ENCODE results near the gene AMELX.

Gene AMELX

GRCh38 chrX:11311706-11312105, 18.5 kb downstream of the AMELX start:
- DNase-seq = no peak

DNA sequence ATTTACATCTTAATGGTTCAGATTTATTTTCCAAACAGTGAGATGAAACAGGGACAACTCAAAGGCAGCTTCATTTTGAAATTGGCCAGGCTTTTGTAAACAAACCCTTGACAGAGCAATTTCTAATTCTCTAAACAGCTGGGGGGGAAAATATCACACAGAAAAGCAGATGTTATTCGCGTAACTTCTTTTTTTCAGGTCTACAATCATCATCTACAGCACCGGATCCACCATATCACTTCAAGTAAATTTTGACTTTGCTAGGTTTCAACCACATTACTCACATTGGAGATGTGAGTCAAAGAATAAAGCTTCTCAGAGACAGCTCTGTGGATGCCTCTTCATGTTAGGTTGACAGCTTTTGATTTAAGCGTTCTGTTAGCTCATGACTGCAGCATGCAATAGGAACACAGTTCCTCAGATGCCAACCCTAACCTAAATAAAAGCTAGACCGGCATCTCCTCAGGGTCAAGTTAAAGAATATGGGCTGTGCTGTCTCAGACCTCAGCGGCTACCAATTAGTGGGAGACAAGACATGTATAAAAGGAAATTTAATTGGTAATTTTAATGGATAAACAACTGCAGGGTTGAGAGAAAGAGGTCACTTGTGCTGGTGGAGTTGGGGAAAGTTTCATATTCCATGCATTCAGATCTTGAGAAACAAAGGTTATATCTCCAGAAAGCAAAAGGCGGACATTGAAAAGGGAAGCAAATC, 26.8 kb downstream of the AMELX start:
- no peak for DNase-seq

GRCh38 chrX:11321986-11322385, 28.8 kb downstream of the AMELX start:
- DNase-seq = no peak

GRCh38 chrX:11328134-11328533, 34.9 kb downstream of the AMELX start:
- DNase-seq = no peak

DNA sequence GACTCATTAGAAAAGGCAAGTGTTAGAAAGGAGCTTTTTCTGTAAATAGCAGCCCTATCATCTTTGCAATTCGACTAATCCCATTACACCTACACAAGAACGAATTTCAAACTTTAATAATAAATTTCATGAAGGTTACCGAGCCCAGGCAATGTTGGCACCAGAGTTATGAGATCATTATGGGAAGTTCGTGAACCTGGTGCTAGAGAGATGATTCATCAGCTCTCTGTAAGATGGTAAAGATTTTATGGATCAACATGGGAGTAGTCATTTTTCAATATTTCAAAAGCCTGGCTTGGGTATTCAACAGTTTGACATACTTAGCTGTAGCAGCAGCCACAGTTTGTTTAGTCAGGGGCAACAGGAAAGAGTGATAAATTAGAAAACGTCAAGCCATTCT, 35.8 kb downstream of the AMELX start:
- DNase-seq = no peak

- no peak for DNase-seq
Measured at GRCh38 chrX:11331788-11332187, 38.6 kb downstream of the AMELX start.

DNA sequence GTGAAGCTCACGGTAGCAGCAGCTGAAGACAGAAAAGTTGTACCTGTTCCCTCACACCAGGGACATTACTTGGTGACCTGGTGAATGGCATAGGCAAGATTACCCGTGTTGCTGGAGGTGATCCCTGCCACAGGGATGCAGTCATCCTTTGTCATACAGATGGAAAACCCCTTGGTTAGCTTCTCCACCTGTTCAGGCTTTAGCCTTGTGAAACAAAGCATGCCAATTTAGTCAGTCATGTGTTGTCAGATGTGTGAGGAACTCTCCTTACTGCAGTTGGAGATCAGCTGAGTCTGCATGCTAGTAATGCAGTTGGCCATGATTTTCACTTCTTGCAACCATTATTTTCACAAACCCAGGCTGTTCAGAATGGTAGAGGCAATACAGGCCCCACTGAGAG, 41.0 kb downstream of the AMELX start:
- no peak for DNase-seq

GRCh38 chrX:11336201-11336600, 43.0 kb downstream of the AMELX start:
- no peak for DNase-seq

- DNase-seq = no peak
Measured at GRCh38 chrX:11337292-11338009, 44.2 kb downstream of the AMELX start.

DNA sequence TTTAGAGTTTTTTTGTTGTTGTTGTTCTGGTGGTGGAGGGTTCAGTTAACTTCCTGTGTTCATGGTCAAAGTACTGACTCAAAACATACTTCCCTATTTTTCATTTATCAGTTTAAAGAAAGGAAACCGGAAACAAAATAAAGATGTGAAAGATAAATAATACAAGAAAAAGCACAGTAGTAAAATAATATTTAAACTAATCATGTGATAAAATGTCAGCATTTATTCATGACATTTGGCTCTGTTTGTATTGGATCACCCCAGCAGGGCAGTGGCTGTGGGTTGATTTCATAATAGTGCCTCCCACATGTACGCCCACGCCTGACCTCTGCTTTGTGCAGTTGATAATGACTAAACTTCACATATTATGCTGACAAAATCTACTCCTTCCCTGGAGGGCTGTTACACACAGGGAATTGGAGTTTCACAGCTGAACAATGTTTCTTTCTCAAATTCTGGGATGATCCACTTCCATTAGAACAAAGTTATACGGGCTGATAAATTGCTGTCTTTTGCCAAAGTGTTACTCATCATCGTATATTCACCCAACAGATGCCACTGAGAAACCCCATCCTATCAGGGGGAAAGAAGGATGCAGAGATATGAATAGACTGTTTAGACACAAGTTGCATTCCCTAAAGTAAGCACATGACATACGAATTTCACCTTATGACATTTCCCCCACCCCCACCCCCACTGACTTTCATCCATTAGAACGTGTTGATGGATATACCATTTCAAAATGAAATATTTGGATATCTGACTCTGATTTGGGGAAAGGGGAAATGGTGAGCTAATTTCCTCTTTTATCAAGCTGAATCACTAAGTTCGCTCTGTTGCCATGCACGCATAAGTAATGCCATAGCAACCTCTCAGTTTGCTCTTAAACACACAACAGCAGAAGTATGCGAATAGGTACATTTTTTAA, 48.3 kb downstream of the AMELX start:
- DNase-seq = no peak

DNA sequence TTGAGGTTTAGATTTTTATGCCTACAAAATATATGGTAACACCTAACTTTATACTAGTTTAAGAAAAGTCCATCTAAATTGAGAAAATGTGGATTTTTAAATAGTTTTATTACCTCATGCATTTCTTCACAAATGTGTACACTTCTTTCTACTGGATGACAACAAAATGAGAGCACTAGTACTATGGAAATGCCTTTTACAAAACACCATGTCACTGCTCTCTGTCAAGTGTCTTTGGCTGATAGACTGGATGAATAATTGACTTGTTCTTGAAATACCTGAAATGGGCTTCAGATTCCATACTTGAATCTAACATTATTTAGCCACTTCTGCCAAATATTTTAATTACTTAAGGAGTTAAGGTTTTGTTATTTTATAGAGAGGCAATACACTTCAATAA, 49.5 kb downstream of the AMELX start:
- DNase-seq = no peak

DNA sequence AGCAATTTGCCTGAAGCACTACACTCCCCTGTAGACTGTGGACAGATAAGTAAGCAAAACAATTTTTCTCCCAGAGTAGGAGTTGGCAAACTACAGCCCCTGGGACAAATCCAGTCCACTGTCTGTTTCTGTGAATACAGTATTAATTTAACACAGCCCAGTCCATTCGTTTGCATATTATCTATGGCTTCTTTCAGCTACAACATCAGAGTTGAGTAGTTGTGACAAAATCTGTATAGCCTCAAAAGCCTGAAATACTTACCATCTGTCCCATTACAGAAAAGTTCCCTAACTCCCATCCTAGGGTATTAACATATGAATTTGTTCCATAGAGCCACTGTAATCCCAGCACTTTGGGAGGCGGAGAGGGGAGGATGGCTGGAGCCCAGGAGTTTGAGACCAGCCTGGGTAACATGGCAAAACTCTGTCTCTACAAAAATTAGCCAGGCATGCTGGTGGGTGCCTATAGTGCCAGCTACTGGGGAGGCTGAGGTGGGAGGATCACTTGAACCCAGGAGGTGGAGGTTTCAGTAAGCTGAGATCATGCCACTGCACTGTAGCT, 53.0 kb downstream of the AMELX start:
- no peak for DNase-seq

DNA sequence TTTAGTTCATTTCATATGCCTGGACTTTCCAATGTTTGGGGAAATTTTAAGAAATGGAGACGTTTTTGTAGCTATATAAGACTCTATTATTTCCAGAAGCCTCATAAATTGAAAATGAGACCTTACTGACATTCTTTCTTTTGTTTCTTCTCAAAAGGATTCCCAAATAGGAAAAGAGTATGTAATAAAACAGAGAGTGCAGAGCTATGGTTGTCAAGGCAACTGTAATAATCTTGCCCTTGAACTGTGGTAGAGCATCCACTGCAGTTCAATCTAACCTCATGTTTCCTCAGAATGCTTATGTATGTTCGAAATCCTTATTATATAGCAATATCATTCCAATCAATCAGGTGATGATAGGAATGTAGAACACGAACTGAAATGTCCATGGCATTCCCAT, 54.1 kb downstream of the AMELX start:
- no peak for DNase-seq

DNA sequence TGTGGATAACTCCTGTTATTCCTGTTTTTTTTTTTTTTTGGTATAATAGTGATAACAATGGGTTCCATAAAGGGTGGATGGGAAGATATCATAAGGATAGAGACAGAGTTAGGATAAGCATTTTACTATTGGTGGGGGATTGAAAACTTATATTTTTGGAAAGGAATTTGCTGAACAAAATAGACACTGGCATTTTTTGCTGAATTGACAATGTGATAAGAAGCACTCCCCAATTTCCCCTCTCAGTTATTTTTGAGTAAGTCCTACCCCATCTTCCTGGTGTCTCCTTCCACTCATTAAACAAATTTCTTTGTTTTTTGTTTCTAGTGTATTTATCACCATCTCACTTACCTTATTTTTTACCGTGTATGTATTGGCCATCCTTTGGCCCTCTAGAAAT, 55.8 kb downstream of the AMELX start:
- no peak for DNase-seq

- no peak for DNase-seq
Measured at GRCh38 chrX:11349661-11350337, 56.6 kb downstream of the AMELX start.

All from SHP77 treated with DMSO at 0.1 percent for 48 hours (cell line).